Smooth muscle cell (in vitro differentiated cells): ENCODE results near the gene TMEM238. TPM values are rescaled to one million over a fixed set of nuclear protein-coding genes. Genes with fewer than 3 reads are reported as not detected.

Experiments
- DNase-seq: peaks from one replicate; lab custom pipeline; 2025; ENCODE audit not compliant: unreplicated experiment; lab: John Stamatoyannopoulos, UW
- H2AFZ ChIP-seq: fragments of 200-600 bp; sonication (generic); 2 replicates; pipeline ENCODE4 v1.6.0; 2016; ENCODE audit warnings: antibody characterized with exemption, low read depth, mild to moderate bottlenecking
- H3F3A ChIP-seq: fragments of 200-600 bp; sonication (generic); 2 replicates; pipeline ENCODE4 v1.6.0; 2017; ENCODE audit warnings: antibody characterized with exemption, low read depth
- H3K27ac ChIP-seq: fragments of 200-600 bp; sonication (generic); 2 replicates; pipeline ENCODE4 v1.5.1; 2016; ENCODE audit warnings: low read depth, mild to moderate bottlenecking
- H3K27me3 ChIP-seq: fragments of 200-600 bp; sonication (generic); 2 replicates; pipeline ENCODE4 v1.6.1; 2016; ENCODE audit warnings: low read depth, mild to moderate bottlenecking
- H3K36me3 ChIP-seq: fragments of 200-600 bp; sonication (generic); 2 replicates; pipeline ENCODE4 v1.5.1; 2016; ENCODE audit warnings: low read depth
- H3K4me1 ChIP-seq: fragments of 200-600 bp; sonication (generic); 2 replicates; pipeline ENCODE4 v1.5.1; 2016; ENCODE audit warnings: low read depth
- H3K4me2 ChIP-seq: fragments of 200-600 bp; sonication (generic); 2 replicates; pipeline ENCODE4 v1.6.0; 2016; ENCODE audit warnings: mild to moderate bottlenecking
- H3K4me3 ChIP-seq: fragments of 200-600 bp; sonication (generic); 2 replicates; pipeline ENCODE4 v1.5.1; 2016; ENCODE audit warnings: mild to moderate bottlenecking
- H3K79me2 ChIP-seq: fragments of 200-600 bp; sonication (generic); 2 replicates; pipeline ENCODE4 v1.6.0; 2016; ENCODE audit warnings: low read depth, mild to moderate bottlenecking
- H3K9ac ChIP-seq: fragments of 200-600 bp; sonication (generic); 2 replicates; pipeline ENCODE4 v1.6.0; 2016; ENCODE audit warnings: low read depth
- H3K9me3 ChIP-seq: fragments of 200-600 bp; sonication (generic); replicated peaks from 2 replicates; pipeline ENCODE4 v1.5.1; 2016; ENCODE audit warnings: low read depth
- H4K20me1 ChIP-seq: fragments of 200-600 bp; sonication (generic); 2 replicates; pipeline ENCODE4 v1.6.0; 2016; ENCODE audit warnings: low read depth
- WGBS: methylation state at CpG from one replicate; pipeline ENCODE4 v1.1.7; 2016; ENCODE audit warnings: low lambda C conversion rate; 5-methylcytosine and 5-hydroxymethylcytosine counted together
- polyA plus RNA-seq: library from polyadenylated mRNA; unstranded; fragments of >200 nt; fragmentation: Nextera tagmentation; extraction: Ambion mirVana; gene quantifications from 2 replicates; pipeline ENCODE4 v1.2.1, GENCODE V29; 2016
- total RNA-seq: library from RNA; depleted of rRNA; stranded (reverse); fragments of >200 nt; gene quantifications from 2 replicates; pipeline ENCODE4 v1.2.3, GENCODE V29; 2014
- TF ChIP-seq, protein P1 (sequence below): fragments of 200-600 bp; sonication (generic); IDR thresholded peaks from 2 replicates; pipeline ENCODE4 v1.5.1; 2017; ENCODE audit warnings: borderline replicate concordance, mild to moderate bottlenecking, antibody characterized with exemption; ENCODE audit not compliant: insufficient read depth, poor library complexity, severe bottlenecking

The TMEM238 gene
- total and polyA plus RNA-seq, 2 experiments from 2014 or later: 2.6 to 3.3 TPM

DNA sequence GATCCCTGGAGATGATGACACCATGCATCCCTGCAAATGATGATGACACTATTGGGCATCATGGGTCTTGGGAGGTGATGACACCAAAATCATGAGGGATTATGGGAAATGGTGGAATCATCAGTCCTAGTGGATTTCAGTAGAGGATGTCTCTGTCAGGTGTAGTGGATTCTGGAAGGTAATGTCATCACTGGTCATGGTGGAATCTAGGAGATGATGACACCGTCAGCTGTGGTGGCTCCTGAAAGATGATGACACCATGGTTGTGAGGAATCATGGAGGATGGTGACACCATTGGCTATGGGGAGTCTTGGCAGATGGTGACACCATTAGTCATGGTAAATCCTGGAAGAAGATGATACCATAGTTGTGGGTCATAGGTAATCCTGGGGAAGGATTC, 47.1 kb upstream of the TMEM238 start:
- H4K20me1 ChIP-seq: no peaks in the 10 kb centered on the region
- no peak overlapping the region for H3K27ac ChIP-seq
- TF ChIP-seq, protein P1, sequence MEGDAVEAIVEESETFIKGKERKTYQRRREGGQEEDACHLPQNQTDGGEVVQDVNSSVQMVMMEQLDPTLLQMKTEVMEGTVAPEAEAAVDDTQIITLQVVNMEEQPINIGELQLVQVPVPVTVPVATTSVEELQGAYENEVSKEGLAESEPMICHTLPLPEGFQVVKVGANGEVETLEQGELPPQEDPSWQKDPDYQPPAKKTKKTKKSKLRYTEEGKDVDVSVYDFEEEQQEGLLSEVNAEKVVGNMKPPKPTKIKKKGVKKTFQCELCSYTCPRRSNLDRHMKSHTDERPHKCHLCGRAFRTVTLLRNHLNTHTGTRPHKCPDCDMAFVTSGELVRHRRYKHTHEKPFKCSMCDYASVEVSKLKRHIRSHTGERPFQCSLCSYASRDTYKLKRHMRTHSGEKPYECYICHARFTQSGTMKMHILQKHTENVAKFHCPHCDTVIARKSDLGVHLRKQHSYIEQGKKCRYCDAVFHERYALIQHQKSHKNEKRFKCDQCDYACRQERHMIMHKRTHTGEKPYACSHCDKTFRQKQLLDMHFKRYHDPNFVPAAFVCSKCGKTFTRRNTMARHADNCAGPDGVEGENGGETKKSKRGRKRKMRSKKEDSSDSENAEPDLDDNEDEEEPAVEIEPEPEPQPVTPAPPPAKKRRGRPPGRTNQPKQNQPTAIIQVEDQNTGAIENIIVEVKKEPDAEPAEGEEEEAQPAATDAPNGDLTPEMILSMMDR: no peak
- no peaks in the 10 kb centered on the region for H3K36me3 ChIP-seq
- 90% methylated on average over 1 of the region's 1 CpG for whole genome bisulfite sequencing
- H3K9me3 ChIP-seq: no peaks in the 10 kb centered on the region
- H3F3A ChIP-seq: no peaks in the 10 kb centered on the region
- no peak overlapping the region for H3K9ac ChIP-seq
- no peaks in the 10 kb centered on the region for H3K27me3 ChIP-seq
- no peaks in the 10 kb centered on the region for H3K4me1 ChIP-seq
- H2AFZ ChIP-seq: no peak overlapping the region
- DNase-seq: no peak
- H3K79me2 ChIP-seq: no peaks in the 10 kb centered on the region
- no peak overlapping the region for H3K4me2 ChIP-seq
- H3K4me3 ChIP-seq: no peak overlapping the region

DNA sequence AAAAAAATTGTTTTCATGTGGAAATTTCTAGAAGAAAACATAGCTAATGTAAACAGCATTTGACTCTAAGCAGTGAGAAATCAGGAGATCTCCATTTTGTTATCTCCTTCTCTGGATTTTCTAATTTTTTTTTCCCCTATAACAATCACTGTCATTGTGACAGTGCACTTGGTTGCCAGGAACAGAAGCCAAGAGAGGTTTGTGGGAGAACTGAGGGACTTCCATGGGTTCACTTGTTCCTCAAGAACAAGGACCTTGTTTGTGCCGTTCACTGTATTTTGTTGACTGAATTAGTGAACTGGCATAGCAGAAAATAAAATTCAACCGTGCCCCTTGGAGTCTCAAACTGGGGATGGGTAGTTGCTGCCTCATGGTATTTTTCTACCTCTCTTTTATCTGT, 42.0 kb upstream of the TMEM238 start:
- H3K4me3 ChIP-seq: no peak overlapping the region
- H4K20me1 ChIP-seq: no peaks in the 10 kb centered on the region
- no peak overlapping the region for H2AFZ ChIP-seq
- H3F3A ChIP-seq: no peaks in the 10 kb centered on the region
- H3K9me3 ChIP-seq: no peaks in the 10 kb centered on the region
- TF ChIP-seq, protein P1: no peak
- no peak overlapping the region for H3K4me2 ChIP-seq
- no peak overlapping the region for H3K9ac ChIP-seq
- H3K27me3 ChIP-seq: no peaks in the 10 kb centered on the region
- no peak overlapping the region for H3K27ac ChIP-seq
- H3K36me3 ChIP-seq: no peaks in the 10 kb centered on the region
- H3K4me1 ChIP-seq: no peaks in the 10 kb centered on the region
- WGBS: 79% methylated on average over 2 of the region's 2 CpGs
- no peaks in the 10 kb centered on the region for H3K79me2 ChIP-seq
- DNase-seq: no peak

DNA sequence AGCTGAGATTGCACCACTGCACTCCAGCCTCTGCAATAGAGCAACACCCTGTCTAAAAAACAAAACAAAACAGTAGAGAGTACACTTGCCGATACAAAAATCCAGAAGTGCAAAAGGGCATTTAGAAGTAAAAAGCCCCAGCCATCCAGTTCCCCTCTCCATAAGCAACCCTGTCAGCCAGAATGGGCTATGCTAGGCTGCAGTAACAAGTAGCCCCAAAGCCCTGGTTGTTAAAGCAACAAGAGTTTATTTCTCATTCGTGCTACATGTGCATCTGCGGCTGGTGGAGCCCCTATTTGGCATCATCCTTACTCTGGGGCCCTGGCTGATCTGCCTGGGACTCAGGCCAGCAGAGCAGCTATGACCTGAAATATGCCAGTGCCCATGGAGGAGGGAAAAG, 40.4 kb upstream of the TMEM238 start:
- no peaks in the 10 kb centered on the region for H3K4me1 ChIP-seq

More for the DNA sequence above, 40.4 kb upstream of the TMEM238 start:
- TF ChIP-seq, protein P1: no peak
- Histone ChIP-seq H3K9ac (no peak overlapping the region), H3K4me2 (no peak overlapping the region), H3K27me3 (no peaks in the 10 kb centered on the region), H3F3A (no peaks in the 10 kb centered on the region), H3K9me3 (no peaks in the 10 kb centered on the region), H4K20me1 (no peaks in the 10 kb centered on the region), H2AFZ (no peak overlapping the region), H3K27ac (no peak overlapping the region), H3K4me3 (no peak overlapping the region), H3K36me3 (no peaks in the 10 kb centered on the region), H3K79me2 (no peaks in the 10 kb centered on the region)
- no peak for DNase-seq
- WGBS: 86% methylated on average over 3 of the region's 3 CpGs
